D721Med (cell line): ENCODE results near the gene TGFB1.

Source experiments
- DNase-seq: peaks from one replicate; pipeline ENCODE4 v3.0.0; 2011; ENCODE audit warnings: low spot score; ENCODE audit not compliant: insufficient read length
- FAIRE-seq: peaks from 2 replicates; lab custom pipeline; 2011; peaks lifted over from hg19 to GRCh38; lab: Jason Lieb, UNC
- TF ChIP-seq, protein P1 (sequence below): IDR thresholded peaks from 2 replicates; pipeline ENCODE4 v1.5.1; 2012; ENCODE audit warnings: mild to moderate bottlenecking, control low read depth; ENCODE audit not compliant: insufficient read depth; ENCODE audit errors: missing control alignments

Gene TGFB1

DNA sequence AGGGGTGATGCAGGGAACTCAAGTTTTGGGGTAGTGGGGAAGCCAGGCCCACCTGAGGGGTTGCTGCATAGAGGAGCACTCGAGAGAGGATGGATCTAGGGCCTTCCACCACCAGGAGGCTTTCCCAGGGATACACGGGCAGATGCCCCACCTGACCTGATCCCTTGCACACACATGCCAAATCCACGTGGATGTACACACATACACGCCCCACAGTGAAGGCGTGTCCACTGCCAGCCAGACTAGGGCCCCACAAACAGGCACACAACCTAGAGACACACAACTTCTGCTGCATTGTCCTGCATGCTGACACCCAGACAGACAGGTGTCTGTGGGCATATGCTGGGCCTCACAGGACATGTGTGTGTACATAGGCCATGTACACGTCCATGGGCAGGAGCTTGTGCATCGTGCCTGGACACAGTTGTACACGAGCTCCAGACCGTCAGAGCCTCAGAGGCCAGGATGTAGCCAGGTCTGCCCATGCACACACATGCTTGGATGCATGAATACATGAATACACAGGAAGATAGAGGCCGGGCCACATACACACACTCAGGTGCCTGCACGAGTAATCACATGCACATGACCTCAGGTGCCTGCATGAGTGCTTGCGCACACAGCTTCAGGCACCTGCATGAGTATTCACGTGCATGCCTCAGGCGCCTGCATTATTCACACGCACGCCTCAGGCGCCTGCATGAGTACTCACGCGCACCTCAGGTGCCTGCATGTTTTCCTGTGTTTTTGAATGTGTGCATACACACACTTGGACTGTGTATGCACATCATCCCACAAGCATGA, 34.8 kb downstream of the TGFB1 start:
- DNase-seq (no peak), FAIRE-seq (no peak)
- TF ChIP-seq, protein P1, sequence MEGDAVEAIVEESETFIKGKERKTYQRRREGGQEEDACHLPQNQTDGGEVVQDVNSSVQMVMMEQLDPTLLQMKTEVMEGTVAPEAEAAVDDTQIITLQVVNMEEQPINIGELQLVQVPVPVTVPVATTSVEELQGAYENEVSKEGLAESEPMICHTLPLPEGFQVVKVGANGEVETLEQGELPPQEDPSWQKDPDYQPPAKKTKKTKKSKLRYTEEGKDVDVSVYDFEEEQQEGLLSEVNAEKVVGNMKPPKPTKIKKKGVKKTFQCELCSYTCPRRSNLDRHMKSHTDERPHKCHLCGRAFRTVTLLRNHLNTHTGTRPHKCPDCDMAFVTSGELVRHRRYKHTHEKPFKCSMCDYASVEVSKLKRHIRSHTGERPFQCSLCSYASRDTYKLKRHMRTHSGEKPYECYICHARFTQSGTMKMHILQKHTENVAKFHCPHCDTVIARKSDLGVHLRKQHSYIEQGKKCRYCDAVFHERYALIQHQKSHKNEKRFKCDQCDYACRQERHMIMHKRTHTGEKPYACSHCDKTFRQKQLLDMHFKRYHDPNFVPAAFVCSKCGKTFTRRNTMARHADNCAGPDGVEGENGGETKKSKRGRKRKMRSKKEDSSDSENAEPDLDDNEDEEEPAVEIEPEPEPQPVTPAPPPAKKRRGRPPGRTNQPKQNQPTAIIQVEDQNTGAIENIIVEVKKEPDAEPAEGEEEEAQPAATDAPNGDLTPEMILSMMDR: no peak

DNA sequence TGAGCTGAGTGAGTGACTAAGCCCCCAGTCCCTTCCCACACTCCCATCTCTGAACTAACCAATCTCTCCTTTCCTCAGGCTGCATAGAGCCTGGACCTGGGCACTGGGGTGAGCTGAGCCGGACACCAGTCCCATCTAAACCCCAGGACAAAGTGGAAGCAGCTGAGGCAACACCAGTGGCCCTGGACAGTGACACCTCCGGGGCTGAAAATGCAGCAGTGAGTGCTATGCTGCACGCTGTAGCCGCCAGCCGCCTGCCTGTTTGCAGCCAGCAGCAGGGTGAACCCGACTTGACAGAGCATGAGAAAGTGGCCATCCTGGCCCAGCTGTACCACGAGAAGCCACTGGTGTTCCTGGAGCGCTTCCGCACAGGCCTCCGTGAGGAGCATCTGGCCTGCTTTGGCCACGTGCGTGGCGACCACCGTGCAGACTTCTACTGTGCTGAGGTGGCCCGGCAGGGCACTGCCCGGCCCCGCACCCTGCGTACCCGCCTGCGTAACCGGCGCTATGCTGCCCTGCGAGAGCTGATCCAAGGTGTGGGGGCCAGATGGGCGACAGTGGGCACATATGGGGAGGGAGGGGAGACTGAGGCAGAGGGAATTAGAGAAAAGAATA, 37.3 kb downstream of the TGFB1 start:
- DNase-seq (no peak), FAIRE-seq (no peak)

DNA sequence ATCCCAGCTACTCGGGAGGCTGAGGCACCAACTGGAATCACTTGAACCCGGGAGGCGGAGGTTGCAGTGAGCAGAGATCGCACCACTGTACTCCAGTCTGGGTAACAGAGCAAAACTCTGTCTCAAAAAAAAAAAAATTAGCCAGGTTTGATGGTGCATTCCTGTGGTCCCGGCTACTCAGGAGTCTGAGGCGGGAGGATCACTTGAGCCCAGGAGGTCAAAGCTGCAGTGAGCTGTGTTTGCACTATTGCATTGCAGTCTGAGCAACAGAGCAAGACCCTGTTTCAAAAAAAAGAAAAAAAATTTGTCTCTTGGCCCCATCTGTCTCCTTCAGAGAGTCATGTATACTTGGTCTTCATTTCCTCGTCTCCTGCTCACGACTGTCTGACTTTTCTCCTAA, 42.1 kb downstream of the TGFB1 start:
- TF ChIP-seq, protein P1: no peak
- DNase-seq (no peak), FAIRE-seq (no peak)

More for the DNA sequence above, 37.3 kb downstream of the TGFB1 start:
- TF ChIP-seq, protein P1: no peak

DNA sequence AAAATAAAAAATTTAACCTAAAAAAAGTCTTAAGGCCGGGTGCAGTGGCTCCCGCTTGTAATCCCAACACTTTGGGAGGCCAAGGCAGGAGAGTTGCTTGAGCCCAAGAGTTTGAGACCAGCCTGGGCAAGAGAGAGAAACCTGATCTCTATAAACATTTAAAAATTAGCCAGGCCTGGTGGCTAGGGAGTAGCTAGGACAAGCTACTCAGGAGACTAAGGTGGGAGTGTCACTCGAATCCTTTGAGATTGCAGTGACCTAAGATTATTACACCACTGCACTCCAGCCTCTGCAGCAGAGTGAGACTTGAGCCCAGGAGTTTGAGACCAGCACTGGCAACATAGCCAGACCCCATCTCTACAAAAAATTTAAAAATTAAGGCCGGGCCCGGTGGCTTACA, 42.6 kb downstream of the TGFB1 start:
- TF ChIP-seq, protein P1: no peak
- FAIRE-seq (no peak), DNase-seq (no peak)

DNA sequence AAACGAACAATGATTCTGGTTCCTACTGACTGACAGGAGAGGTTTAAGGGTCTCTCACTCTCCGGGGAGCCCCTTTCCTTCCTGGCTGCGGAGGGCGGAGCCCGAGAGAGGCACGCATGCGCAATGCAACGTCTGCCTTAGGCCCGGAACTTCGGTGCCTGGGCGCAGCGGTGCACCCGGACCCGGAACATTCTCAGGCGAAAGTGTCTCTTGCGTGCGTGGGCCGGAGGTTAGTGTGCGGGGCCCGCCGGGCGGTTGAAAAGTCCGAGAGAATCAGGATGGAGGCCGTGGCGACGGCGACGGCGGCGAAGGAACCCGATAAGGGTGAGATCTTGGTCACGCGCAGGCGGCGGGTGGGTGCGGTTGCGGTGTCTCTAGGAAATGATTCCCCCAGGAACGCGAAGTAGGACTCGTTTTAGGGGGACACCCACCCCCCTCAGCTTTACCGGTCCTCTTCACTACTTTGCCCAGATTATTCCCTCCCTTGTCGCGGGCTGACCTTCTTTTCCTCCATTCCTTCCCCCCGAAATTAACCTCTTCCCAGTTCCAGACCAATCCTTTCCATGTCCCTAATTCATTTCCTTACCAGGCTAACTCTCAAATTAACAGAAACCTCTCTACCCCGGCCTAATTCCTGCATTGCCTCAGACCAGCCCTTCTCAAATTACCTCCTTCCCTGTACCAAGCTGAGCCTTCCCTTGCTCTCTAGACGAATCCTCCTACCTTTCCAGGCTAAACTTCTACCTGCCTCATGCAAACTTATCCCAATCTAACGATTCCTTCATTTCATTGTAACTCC, 43.5 kb downstream of the TGFB1 start, which contains the start of gene CCDC97:
Gene CCDC97 (plus strand): TSS at position 140 of the 799 bp plus-strand sequence. CDS start 139 bp downstream, at position 279.
- no peak for FAIRE-seq
- TF ChIP-seq, protein P1: no peak
- peak; percentile 79 for DNase-seq

DNA sequence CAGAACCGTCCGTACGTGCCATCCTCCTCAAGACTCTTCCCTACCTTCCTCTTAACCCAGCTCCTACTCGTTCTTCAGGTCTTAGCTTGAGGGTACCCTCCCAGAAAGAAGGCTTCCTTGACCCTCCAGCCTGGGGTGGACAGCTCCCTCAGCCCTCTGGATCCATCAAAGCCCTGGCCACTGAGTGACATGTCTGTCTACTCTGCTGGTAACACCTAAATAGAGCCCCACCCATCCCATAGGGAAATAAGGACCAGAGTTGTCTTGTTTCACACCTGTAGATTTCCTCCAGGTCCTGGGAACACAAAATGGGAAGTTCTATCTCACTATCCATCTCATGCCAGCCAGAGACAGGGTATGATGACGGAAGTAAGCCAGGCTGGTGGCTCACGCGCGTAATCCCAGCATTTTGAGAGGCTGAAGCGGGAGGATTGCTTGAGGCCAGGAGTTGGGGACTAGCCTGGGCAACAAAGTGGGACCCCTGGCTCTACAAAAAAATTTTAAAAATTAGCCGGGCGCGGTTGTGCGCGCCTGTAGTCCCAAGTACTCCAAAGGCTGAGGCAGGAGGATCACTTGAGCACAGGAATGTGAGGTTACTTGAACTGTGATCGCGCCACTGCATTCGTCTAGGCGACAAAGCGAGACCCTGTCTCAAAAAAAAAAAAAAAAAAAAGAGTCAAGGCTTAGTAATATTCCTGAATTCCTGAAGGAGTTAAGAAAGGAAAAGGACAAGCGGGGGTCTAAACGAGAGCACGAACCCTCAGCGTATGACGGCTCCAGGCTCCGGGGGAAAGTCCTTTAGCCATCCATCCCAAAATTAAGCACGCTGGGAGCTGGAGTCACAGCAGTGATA, 44.3 kb downstream of the TGFB1 start:
- no peak for DNase-seq
- TF ChIP-seq, protein P1: no peak
- no peak for FAIRE-seq
